ENCODE results near the gene PSD2.

The PSD2 gene

DNA sequence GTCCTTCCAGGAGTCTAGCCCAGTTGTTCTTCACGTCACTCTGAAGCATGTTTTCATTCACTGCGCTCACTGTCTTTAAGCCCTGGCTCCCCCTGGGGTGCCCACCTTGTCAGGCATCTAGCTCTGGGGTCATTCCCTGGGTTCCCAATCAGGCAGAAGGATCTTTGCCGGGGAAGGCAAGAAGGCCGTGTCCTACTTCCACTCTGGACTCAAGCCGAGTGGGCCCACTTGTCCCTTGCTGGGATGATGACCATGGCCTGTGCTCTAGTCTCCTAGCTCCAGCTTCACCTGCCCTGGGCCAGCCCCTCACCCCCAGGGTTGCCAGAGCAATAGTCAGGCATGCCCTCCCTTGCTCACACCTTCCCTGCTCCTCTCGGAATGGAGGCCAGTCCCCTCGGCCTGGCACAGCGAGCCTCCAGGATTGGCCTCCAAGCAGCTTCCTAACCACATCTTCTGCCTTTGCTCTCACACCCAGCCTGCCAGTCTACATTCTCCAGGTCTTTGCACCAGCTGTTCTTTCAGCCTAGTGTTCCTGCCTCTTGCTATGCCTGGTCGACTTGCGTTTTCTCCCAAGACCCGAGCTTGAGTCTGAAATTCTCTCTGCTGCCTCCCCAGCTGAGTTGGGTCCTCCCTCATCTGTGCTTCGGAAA, 32.2 kb upstream of the PSD2 start:
- no peak for DNase-seq (ENCODE audit: low read depth, low spot score)

DNA sequence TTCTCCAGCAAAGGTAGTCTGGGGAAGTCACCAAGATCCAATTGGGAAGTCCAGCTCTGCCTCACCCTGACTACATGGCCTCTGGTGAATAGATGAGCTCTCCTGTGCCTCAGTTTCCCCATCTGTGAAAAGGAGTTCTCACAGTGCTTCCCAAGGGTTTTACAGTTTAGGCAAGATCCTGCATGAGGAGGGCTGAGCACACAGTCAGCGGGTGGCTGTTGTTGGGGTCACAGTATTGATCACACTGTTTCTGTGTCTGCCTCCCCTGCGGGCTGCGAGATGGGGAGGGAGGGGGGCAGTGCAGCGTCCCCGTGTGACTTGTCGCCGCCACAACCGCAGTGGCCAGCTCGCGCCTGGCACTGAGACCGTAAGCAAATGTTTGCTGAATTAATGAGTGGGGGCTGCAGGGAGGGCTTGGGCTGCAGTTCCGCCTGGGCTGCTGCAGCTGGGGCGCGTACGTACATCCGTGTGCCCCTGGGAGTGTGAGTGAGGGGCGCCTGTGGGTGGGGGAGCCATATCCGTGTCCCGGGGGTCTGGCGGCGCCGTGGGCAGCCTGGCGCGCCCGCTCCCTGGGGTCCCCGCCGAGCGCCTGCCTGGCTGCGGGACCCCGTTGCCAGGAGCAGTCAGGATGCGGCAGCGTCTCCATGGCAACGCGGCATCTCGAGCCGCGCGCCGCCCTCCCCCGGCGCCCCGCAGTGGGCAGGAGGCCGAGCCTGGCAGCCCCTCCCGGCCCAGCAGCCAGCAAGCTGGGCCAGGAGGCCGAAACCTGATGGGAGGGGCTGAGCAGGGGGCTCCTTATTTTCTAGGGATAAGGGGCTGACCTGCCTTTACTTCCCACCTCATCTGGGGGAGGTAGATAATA, 31.4 kb upstream of the PSD2 start:
- DNase-seq (ENCODE audit: low read depth, low spot score) = no peak

DNA sequence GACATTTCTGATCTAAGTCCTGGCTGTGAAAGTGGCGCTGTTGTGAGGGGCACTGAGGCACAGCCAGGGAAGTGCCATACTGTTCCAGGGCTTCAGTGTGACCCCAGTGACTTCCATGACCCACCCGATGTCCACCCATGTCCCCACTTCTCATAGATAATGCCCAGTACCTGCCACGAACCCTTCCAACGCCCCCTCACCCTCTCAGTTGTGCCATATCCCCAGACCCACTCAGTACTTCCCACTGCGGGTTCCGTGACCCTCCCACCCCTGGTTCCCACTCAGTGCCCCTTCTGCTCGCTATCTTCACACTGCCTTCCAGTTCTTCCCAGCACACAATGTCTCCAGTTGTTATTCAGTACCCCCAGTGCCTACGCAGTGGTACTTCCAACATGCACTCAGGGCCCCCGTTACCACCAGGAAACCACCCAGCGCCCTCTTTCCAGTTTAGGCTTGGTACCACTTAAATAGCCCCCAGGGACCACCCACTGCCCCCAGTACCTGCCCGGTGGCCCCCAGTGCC, 30.7 kb upstream of the PSD2 start:
- no peak for DNase-seq (ENCODE audit: low read depth, low spot score)

DNA sequence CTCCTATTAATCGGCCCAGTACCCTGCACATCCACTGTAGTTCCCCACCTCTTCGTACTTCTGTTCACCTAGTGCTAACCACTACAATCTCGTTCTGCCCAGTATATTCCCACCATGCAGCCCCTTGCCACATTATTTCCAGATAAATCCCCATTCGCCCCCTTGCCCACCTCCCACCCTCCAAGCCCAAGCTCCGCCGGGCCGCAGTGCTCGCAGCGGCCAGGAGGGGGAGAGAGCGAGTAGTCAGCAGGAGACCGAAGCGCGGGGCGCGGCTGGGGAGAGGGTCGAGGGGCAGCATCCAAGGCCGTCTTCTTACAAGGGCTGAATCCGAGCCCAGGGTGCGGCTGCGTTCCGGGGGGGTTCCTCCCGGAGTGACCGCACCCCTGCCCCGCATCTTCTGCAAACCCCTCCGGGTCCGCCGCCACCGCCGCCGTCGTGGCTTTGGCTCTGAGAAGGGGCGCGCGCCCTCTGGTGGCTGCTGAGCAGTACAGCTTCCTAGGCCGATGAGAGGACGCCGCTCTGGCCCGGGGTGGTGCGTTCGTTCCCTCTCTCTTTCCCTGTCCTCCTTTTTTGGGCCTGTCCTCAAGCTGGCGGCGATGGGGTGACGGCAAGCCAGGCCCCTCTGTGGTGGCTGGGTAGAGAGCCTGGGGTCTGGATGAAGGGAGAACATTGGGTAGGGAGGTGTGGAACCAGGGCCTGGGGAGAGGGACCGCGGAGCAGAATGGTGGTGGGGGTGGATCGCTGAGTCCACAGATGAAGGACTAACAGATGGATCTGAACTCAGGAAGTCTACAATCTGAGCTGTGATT, 30.0 kb upstream of the PSD2 start:
- DNase-seq (ENCODE audit: low read depth, low spot score) = no peak

DNA sequence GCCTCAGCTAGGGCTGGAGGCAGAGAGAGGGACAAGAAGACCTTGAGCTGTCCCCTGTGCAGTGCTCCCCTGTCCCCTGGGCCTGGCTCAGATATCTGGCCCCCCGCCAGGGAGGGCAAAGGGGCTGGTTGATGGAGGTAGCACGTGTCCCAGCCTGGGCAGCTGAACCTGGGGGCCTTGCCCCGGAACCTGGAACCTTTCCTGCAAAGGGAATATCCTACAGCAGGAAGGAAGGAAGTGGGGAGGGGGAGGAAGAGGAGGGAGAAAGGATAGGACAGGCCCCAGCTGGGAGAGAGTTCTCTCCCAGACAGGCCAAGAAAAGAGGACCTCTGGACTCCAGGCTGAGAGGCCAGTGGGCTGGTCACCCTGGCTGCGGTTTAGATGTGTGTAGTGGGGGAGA, 27.6 kb upstream of the PSD2 start:
- no peak for DNase-seq (ENCODE audit: low read depth, low spot score)

DNA sequence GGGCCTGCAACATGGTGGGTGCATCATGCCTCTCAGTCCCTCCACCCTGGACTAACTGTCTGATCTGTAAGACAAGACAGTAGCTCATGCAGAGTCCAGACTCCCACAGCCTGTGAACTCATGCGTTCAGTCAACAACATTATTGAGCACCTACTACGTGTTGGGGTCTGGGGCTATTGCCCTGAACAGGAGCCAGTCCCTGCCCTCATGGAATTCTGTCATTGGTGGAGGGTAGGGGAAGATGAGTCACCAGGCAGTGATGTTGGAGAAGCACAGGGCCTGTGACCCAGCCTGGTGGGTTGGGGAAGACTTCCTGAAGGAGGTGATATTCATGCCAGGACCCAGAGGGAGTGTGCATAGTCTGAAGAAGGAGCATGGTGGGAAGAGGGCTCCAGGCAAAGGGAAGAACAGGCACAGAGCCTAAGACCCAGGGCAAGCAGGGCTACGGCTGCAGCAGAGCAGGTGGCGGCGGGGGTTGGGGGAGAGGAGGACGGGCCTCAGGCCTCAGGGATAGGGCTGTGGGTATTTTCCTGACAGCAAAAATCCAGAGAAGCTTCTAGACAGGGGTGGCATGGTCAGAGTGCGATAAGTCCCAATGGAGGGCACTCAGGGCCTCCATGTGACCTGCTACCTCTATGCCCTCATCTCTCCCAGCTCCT, 26.7 kb upstream of the PSD2 start:
- no peak for DNase-seq (ENCODE audit: low read depth, low spot score)

DNA sequence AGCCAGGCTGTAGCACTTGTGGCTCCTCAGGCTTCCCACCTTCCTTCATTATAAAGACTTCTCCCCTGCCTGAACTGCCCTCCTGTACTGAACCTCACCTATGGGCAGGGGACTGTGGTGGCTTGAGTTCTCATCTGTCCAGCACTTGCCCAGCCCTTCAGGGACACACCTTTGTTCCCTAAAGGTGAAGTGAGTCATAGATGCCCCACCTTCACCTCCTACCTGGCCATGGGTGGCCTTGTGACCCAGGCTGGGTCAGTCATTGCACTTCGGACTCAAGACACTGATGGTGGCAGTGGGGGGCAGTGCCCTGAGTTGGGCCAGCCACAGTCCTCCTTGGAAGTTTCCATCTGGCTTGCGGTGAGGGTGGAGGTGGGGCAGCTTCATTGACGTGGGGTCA, 26.1 kb upstream of the PSD2 start:
- DNase-seq (ENCODE audit: low read depth, low spot score) = no peak

DNA sequence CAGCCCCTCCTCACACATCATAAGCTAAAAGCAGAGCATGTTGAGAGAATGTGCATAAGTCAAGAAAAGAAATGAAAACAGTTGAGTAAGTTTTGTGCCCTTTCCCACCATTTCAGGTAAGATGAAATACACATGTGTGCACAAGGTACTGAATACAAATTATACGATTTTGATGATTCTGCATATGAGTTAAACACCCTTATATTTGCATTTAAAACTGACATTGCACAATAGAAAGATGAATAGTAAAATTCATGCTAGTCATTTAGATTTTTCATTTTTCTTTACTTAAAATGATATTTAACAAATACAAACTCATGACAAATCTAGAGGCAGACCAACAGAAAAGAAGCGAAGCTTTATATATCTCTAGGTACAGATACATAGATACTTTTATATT, 24.9 kb upstream of the PSD2 start:
- no peak for DNase-seq (ENCODE audit: low read depth, low spot score)

DNA sequence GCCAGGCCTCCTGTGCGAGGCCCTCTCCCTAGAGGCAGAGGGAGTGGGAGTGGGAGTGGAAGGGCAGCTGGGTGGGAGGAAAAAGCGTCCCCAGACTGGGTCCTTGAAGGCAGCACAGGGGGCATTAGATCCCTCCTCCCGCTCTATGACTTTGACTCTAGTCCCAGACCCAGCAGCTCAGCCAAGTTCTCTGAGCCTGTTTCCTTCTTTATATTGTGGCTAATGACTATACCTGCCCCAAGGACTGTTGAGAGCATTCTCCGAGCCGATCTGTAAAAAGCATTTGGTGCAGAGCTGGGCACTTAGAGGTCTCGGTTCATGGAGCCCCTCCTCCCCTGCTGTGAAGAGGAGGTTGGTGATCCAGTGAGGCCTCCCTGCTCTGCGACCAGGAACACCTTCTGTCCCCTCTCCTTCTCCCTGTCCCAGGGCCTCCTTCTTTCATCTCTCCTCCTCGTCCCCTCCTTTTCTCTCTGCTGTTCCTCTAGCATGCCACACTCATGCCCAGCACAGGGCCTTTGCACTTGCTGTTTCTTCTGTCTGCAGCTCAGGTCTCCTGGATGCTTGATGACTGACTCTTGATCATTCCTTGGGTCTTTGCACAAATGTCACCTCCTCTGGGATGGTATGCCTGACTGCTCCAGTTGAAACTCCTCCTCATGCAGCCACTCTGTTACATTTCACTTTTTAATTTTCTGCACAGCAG, 23.4 kb upstream of the PSD2 start:
- DNase-seq (ENCODE audit: low read depth, low spot score) = no peak

DNA sequence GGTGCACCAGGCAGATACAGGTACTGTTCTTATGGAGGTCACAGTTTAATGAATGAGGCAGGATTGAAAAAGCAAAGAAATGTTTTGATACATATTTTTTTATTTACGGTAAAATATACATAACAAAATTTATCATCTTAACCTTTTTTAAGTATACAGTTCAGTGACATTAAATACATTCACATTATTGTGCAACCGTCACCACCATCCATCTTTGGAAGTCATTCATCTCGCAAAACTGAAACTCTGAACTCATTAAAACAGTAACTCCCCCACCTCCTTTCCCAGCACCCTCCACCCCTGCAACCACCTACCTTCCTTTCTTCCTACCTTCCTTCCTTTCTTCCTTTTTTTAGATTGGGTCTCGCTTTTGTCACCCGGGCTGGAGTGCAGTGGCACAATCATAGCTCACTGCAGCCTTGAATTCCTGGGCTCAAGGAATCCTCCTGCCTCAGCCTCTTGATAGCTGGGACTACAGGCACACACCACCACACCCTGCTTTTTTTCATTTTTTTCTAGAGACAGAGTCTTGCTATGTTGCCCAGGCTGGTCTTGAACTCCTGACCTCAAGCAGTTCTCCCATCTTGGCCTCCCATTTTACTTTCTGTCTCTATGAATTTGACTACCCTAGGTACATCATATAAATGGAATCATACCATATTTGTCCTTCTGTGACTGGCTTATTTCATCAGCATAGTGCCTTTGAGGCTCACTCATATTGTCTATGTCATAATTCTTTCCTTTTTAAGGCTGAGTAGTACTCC, 22.5 kb upstream of the PSD2 start:
- DNase-seq (ENCODE audit: low read depth, low spot score) = no peak

DNA sequence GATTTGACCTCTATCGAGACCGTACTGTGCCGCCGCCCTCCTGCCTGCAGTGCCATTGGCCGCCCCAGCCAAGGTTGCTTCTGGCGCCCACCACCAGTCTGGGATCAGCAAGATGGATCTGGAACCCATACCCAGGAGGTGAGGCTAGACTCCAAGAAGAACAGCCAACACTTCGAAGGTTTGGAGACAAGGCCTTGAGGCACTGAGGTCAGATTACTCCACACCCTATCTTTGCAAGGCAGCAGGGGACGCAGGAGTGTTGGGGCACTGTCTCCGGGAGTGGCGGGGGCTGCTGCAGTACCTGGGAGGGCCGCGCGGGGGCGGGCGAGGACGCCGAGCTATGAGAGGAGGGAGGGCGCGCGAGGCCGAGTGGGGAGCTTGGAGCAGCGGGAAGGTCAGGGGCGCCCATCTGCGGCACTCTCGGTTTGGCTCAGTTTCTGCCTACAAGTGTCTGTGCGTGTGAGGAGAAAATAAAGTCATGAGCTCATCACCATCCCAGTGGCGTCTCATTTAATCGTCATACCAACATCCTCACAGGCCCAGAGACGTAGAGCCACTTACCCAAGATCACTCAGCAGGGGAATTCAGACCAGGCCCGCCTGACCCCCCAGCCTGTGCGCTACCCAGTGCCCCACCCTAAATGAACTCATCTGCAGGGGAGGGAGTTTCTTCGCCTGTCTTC, 20.5 kb upstream of the PSD2 start:
- no peak for DNase-seq (ENCODE audit: low read depth, low spot score)

DNA sequence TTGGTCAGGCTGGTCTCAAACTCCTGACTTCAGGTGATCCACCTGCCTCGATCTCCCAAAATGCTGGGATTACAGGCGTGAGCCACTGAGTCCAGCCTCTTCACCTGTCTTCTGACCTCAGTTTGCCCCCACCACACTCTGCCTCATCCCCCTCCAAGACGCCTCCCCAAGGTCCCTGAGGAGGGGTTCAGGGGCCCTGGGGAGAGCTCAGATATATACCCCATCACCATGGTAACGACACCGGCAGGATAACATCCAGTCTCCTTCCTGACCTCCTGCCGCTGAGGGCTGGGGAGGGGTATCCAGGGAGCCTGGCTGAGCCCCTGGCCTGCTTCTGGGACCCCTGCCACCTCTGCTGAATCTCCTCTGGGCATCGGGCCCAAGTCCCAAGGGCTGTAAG, 19.7 kb upstream of the PSD2 start:
- no peak for DNase-seq (ENCODE audit: low read depth, low spot score)

DNA sequence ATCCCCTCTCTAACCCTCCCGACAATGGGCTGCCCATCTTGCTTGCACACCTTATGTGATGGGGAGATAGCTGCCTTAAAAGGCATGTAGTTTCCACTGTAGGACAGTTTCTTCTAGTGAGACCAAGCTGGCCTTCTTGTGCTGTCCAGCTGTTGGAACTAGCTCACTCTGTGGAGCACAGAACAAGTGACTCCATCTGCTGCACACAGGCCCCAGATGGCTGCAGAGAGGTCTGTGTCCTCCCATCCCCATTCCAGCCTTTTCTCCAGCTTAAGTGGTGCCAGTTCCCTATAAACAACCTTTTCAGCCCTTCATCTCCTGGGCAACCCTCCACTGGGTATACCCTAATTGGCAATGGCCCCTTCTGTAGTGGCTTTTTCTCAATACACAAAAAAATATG, 18.7 kb upstream of the PSD2 start:
- no peak for DNase-seq (ENCODE audit: low read depth, low spot score)

DNA sequence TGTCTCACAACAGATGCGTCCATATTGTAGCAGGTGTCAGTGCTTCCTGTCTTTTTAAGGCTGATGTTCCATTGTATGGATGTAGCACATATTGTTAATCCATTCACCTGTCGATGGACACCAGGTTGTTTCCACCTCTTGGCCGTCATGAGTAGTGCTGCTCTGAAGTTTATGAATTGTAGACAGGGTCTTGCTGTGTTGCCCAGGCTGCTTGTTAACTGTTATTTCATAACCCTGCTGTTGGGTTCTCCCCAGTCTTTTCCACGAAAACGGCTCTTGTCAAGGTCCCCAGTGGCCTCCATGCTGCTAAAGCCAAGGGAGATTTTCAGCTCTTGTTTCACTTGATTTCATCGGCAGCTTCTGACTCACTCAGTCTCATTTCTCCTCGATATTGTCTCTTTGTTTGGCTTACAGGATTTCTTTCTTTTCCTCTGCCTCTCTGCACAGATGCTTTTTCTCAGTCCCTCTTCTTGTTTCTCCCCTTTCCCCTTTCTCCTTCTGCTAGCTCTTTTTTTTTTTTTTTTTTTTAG, 12.1 kb upstream of the PSD2 start:
- no peak for DNase-seq (ENCODE audit: low read depth, low spot score)

DNA sequence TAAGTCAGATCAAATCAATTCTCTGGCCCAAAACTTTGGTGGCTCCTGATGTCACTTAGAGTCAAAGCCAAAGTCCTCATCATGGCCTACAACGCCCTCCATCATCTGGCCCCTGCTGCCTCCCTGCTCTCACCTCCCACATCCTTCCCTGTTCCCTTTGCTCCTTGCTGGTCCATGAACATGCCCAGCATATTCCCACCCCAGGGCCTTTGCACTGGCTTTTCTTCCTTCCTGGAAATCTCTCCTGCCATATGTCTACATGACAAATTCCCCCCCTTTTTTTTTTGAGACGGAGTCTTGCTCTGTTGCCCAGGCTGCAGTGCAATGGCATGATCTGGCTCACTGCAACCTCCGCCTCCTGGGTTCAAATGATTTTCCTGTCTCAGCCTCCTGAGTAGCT, 11.1 kb upstream of the PSD2 start:
- DNase-seq (ENCODE audit: low read depth, low spot score) = no peak

DNA sequence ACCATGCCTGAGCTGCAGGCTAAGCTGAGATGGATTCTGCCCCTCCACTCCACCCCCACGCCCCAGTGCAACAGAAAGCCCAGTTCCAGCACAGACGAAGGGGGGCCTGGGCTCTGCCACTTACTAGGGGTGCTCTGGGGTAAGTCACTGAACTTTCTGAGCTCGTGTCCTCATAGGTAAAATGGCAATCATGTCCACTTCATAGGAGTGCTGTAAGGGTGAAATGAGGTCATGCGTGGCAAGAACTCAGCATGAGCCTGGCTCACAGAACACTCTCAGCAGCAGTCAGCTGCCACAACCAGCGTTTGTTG, 8.4 kb upstream of the PSD2 start:
- no peak for DNase-seq (ENCODE audit: low read depth, low spot score)

DNA sequence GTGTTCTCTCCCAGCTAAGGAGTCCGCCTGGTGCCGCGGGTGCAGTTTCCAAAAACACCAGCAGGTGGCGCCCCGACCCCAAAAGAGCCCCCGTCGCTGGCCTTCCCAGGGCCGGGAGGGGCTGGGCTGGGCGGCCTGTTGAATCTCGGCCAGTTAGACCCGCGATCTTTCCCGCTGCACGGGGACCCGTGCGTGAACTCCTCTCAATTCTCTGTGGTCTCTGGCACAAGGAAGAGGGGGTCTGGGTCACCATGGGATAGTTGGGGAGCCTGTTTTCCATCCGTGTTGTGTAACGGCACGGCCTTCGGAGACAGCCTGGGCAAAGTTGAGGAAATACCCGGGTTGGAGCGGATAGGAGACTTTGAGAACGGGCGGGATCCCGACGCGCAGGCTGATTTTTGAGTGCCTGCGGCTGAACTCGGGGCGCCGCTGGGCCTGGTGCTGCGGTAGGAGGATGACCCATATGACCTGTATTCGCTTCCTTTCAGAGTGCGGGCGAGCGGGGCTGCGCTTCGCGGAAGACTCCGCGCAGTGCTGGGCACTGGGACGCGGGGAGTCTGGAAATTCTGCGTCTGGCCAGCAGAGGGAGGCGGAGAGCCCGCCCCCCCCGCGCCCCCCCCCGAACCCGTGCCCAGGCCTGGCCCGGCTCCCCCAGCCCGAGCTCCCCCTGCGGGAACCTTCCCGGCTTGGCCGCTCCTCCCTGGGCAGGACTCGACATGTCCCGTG, 7.9 kb upstream of the PSD2 start:
- DNase-seq (ENCODE audit: low read depth, low spot score) = peak; percentile 46

DNA sequence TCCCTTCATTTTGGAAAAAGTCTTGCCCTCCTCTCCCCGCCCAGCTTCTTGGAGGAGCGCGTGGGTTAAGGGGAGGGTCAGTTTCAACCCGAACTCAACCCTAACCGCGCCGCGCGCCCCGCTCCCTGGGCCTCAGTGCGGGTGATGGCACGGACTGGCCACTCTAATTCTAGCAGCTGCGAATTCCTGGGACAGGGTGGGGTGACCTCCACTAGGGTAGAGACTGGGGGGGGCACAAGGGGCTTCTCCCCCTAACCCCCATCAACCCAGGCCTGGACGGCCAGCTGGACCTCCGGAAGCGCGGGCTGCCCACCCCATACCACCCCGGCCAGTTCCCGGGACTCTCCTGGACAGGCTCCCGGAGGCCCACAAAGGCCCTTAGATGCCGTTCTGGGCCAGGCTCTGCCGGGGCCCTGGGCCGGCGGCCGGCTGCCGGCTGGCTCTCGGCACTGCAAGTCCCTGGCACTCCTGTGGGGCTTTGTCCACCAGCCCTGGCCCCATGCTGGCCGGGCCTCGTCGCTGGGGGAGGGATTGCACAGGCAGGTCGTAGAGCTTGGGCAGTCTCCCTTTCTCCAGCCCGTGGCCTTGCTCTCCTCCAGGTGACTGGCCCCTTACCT, 7.2 kb upstream of the PSD2 start:
- DNase-seq (ENCODE audit: low read depth, low spot score) = no peak

All from brain pericyte (primary cell).